ENCODE results near the gene HAGHL. TPM values are rescaled to one million over a fixed set of nuclear protein-coding genes. Genes with fewer than 3 reads are reported as not detected.

Gene HAGHL
- total RNA-seq, 2 donors from 2014 or later = 8.9 to 11.4 TPM

GRCh38 chr16:762595-763268 is 35.8 kb downstream of the HAGHL start:
- Histone ChIP-seq H3K4me1 (ENCODE audit: control insufficient read depth, insufficient read depth, low read length) (no peaks in the 10 kb centered on the region), H3K36me3 (ENCODE audit: control insufficient read depth, insufficient read depth, low read length) (no peaks in the 10 kb centered on the region), H3K9me3 (ENCODE audit: control insufficient read depth, low read length) (no peaks in the 10 kb centered on the region), H3K4me3 (ENCODE audit: low read length) (no peak overlapping the region), H3K27me3 (ENCODE audit: control insufficient read depth, insufficient read depth, low read length, poor library complexity, severe bottlenecking) (no peaks in the 10 kb centered on the region), H3K9ac (ENCODE audit: extremely low read depth, low read length, poor library complexity, severe bottlenecking) (no peak overlapping the region), H3K27ac (ENCODE audit: low read depth, low read length) (no peak overlapping the region)
- H3K4me3 Mint-ChIP-seq = no peak overlapping the region
- WGBS, 2 experiments (ENCODE audit: insufficient coverage in 1 of 2, insufficient read length in 1 of 2) = 88 to 92% methylated on average over 9 to 17 of the region's 17 CpGs
- no peak overlapping the region for H3K27ac Mint-ChIP-seq
- DNase-seq = no peak
- no peaks in the 10 kb centered on the region for H3K4me1 Mint-ChIP-seq
- no peaks in the 10 kb centered on the region for H3K27me3 Mint-ChIP-seq (ENCODE audit: insufficient read depth)
- no peaks in the 10 kb centered on the region for H3K36me3 Mint-ChIP-seq (ENCODE audit: low read depth)
- no peaks in the 10 kb centered on the region for H3K9me3 Mint-ChIP-seq
- no peak for TF ChIP-seq CTCF (conservative IDR thresholded peaks at IDR 0.05)

GRCh38 chr16:763369-764183 is 36.7 kb downstream of the HAGHL start:
- H3K36me3 ChIP-seq (ENCODE audit: control insufficient read depth, insufficient read depth, low read length) = no peaks in the 10 kb centered on the region
- Mint-ChIP-seq H3K4me3 (no peak overlapping the region), H3K27me3 (ENCODE audit: insufficient read depth) (no peaks in the 10 kb centered on the region), H3K27ac (no peak overlapping the region), H3K4me1 (no peaks in the 10 kb centered on the region), H3K9me3 (no peaks in the 10 kb centered on the region), H3K36me3 (ENCODE audit: low read depth) (no peaks in the 10 kb centered on the region)
- no peaks in the 10 kb centered on the region for H3K9me3 ChIP-seq (ENCODE audit: control insufficient read depth, low read length)
- DNase-seq = no peak
- TF ChIP-seq CTCF (conservative IDR thresholded peaks at IDR 0.05) = no peak
- H3K9ac ChIP-seq (ENCODE audit: extremely low read depth, low read length, poor library complexity, severe bottlenecking) = no peak overlapping the region
- no peak overlapping the region for H3K4me3 ChIP-seq (ENCODE audit: low read length)
- H3K27me3 ChIP-seq (ENCODE audit: control insufficient read depth, insufficient read depth, low read length, poor library complexity, severe bottlenecking) = no peaks in the 10 kb centered on the region
- H3K4me1 ChIP-seq (ENCODE audit: control insufficient read depth, insufficient read depth, low read length) = no peaks in the 10 kb centered on the region
- 93 to 94% methylated on average over 9 to 19 of the region's 21 CpGs for WGBS, 2 experiments (ENCODE audit: insufficient coverage in 1 of 2, insufficient read length in 1 of 2)
- no peak overlapping the region for H3K27ac ChIP-seq (ENCODE audit: low read depth, low read length)

GRCh38 chr16:764184-764750 is 37.4 kb downstream of the HAGHL start:
- H3K4me3 Mint-ChIP-seq = no peak overlapping the region
- no peak overlapping the region for H3K27ac Mint-ChIP-seq

More at GRCh38 chr16:764184-764750, 37.4 kb downstream of the HAGHL start:
- no peaks in the 10 kb centered on the region for H3K4me1 Mint-ChIP-seq
- 85 to 94% methylated on average over 5 to 20 of the region's 20 CpGs for WGBS, 2 experiments (ENCODE audit: insufficient coverage in 1 of 2, insufficient read length in 1 of 2)
- no peaks in the 10 kb centered on the region for H3K36me3 Mint-ChIP-seq (ENCODE audit: low read depth)
- no peak overlapping the region for H3K9ac ChIP-seq (ENCODE audit: extremely low read depth, low read length, poor library complexity, severe bottlenecking)
- H3K9me3 Mint-ChIP-seq = no peaks in the 10 kb centered on the region
- no peak for TF ChIP-seq CTCF (conservative IDR thresholded peaks at IDR 0.05)
- no peak overlapping the region for H3K4me3 ChIP-seq (ENCODE audit: low read length)
- H3K4me1 ChIP-seq (ENCODE audit: control insufficient read depth, insufficient read depth, low read length) = no peaks in the 10 kb centered on the region
- H3K27me3 ChIP-seq (ENCODE audit: control insufficient read depth, insufficient read depth, low read length, poor library complexity, severe bottlenecking) = no peaks in the 10 kb centered on the region
- DNase-seq = no peak
- no peaks in the 10 kb centered on the region for H3K27me3 Mint-ChIP-seq (ENCODE audit: insufficient read depth)
- no peak overlapping the region for H3K27ac ChIP-seq (ENCODE audit: low read depth, low read length)
- no peaks in the 10 kb centered on the region for H3K9me3 ChIP-seq (ENCODE audit: control insufficient read depth, low read length)
- H3K36me3 ChIP-seq (ENCODE audit: control insufficient read depth, insufficient read depth, low read length) = no peaks in the 10 kb centered on the region
